Stimulated activated CD8-positive, alpha-beta memory T cell treated with anti-CD3 and anti-CD28 coated beads, Interleukin-12 subunit alpha, Interleukin-12 subunit beta, amount 100 ng/mL, for 24 hours (primary cell): ENCODE measurements around the gene RNASET2.

Experiments used
- DNase-seq: peaks from one replicate; pipeline ENCODE4 v3.0.0-alpha.2; 2020; ENCODE audit errors: extremely low read depth

The RNASET2 gene

DNA sequence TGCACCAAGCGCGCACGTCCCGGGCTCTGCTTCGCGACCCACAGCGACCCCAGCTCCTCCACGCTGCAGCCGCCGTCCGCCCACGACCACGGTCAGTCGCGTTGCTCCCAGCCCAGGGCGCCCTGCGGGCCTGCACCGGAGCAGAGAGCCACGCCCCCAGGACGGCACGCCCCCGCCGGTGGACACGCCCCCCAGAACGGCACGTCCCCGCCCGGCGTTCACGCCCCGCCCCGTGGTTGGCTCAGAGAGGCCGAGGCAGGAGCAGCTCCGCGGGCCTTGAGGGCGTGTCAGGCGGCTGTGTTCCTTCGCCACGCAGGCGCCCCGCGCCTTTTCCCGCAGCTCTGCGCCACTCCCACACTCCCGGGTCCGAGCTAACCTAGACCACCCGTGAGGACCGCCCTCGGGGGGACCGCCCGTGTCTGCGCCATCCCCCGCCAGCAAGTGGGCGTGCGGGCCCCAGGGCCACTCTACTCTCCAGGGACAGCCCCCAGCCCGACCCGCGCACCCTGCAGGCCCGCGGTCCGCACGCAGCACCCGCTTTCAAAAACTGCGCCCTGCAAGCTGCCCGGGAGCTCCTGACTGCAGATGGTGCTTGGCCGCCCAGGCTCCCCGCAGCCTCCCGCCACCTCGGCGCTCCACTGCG lies at the start of gene RNASET2:
TSS of gene RNASET2 (minus strand) at position 107 of the 643 bp plus-strand sequence. CDS start 368 bp downstream, outside the sequence.
- peak; percentile 94 for DNase-seq

GRCh38 chr6:167005350-167006159 lies 49.2 kb upstream of the RNASET2 start:
- DNase-seq, result no peak

GRCh38 chr6:167000759-167001158 lies 44.4 kb upstream of the RNASET2 start:
- no peak for DNase-seq

DNA sequence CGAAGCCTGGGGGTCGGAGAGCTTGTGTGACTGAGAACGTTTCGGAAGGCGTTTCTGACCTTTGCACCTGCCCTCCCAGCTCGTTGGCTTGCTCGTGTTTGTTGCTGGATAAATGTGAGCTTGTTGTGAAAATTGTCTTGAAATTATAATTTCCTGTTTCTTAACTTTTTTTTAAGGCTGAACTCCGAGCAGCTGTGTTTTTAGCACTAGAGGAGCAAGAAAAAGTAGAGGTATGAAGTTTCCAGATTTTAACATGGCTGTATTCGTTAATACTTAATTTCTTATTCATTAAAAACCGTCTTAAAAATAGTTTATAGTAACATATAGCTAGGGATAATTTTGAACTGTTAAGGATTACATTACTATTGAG lies 43.5 kb upstream of the RNASET2 start:
- DNase-seq, result no peak

GRCh38 chr6:166999145-166999883 lies 43.0 kb upstream of the RNASET2 start, which contains the start of gene CEP43:
CEP43 (plus strand) TSS chr6:166999397; CDS start chr6:166999413, 16 bp downstream.
- DNase-seq, result peak; percentile 80

DNA sequence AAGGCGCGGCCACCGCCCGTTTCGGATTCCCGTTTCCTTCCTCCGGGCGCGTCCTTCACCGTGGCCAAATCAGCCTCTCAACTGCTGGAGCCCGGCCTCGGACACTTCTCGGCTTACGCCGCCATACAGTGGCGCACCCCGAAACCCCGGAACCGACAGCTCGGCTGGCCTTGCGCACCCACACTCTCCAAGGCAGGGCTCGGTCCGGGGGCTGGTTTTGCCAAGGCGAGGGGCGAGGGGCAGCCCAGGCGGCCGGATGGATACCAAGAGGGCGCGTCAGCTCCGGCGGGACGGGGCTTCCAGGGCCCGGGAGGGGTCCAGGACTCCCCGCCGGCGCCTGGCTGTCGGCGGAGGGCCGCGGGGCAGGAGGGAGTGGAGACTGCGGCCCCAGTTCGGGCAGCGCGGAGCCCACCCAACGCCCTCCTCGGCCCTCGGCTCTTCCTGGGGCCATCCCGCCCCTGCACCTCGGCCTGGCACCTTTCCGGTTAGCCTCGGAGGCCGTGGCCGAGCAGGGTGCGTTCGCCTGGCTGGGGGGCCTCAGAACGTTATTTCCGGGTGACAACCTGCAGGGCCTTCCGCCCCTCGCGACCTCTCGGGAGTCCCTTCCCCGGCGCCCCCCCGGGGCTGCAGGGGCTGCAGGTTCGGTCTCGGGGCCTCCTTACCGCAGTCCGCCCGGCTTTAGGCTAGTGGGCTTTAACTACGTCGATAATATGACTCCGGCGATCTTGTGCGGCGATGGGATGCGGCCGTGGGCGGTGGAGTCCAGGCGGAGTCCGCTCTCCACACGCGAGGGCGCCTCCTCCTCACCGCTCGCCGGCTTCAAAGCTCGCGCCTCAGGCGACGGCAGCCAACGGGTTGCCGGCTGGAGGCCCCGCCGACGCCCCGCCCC lies 42.1 kb upstream of the RNASET2 start:
- no peak for DNase-seq

- DNase-seq, result no peak
Measured at GRCh38 chr6:166997768-166998255, 41.5 kb upstream of the RNASET2 start.

- no peak for DNase-seq
Measured at GRCh38 chr6:166997348-166997747, 41.0 kb upstream of the RNASET2 start.

GRCh38 chr6:166996406-166996805 lies 40.1 kb upstream of the RNASET2 start:
- DNase-seq, result no peak

- DNase-seq, result no peak
Measured at GRCh38 chr6:166989427-166990032, 33.2 kb upstream of the RNASET2 start.

DNA sequence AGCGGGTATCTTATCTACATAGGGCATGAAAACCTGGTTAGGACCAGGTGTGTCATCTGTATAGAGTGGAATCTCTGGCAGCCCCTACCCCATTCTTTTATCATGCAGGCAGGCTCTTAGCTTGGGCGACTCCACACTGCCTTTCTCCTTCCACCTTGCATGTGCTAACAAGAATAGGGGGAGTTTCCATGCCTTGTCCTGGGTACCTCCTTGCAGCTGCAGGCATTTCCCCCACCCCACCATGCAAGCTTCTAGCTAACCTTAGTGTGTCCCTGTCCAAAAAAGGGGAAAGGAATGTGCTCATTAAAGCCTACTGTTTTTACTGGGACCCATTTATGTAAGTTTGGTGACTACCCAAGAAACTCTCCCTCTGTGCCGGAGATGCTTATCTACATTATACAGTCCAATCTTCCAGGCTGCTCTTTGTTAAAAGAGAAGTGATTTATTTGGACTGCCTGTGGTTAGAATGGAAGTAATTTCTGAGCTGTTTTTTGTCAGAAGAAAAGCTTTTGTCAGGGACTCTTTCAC lies 32.4 kb upstream of the RNASET2 start:
- no peak for DNase-seq

DNA sequence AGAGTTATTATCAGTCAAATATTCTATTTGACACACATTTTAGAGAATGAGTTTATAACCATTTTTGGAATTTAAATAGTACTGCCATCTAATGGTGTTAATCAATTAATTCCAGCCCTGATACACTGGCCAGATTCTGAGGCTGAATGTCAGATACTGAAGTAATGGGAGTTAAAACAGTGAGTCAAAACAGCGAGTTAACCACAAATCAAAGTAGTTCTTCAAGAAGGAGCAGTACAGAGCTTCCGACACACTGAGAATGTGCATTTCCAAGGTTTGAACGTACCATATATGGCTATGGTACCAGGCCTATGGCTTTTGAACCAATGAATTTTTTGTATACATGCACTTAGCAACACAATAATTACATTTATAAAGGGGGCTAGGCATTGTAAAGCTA lies 31.6 kb upstream of the RNASET2 start:
- no peak for DNase-seq

GRCh38 chr6:166987448-166987847 lies 31.1 kb upstream of the RNASET2 start:
- DNase-seq, result no peak

DNA sequence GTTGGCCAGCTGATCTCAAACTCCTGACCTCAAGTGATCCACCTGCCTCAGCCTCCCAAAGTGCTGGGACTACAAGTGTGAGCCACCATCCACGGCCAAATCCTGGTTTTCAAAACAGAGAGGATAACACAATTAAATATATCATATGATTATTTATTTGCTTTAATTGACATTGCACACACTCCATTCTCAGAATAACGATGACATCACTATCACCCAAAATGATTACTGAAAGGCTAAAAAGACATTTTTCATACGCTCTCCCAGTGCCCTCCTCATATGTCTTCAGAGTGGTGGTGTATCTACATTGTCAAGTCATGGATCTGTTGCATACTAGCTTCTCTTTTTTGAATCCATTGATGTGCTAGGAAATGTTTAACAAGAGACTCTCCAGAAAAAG lies 24.4 kb upstream of the RNASET2 start:
- DNase-seq, result no peak

GRCh38 chr6:166977621-166978525 lies 21.5 kb upstream of the RNASET2 start:
- DNase-seq, result no peak

GRCh38 chr6:166976636-166977035 lies 20.3 kb upstream of the RNASET2 start:
- no peak for DNase-seq

GRCh38 chr6:166972101-166972500 lies 15.8 kb upstream of the RNASET2 start:
- no peak for DNase-seq

DNA sequence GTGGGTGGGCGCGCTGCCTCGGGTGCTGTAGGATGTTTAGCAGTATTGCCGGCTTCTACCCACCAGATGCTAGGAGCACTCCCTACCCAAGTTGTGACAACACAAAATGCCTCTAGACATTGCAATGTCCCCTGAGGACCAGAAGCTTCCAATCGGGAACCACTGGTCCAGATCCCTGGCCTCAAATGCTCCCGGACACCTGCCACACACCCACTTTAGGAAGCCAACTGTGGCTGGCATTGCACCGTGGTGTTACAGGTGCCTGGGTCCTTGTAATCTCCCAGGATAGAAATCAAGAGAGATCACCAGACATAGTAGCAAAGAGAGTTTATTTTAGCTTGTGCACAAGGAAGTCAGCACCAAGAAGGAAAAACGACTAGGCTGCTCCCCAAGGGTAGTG lies 14.9 kb upstream of the RNASET2 start:
- no peak for DNase-seq

GRCh38 chr6:166970776-166971175 lies 14.4 kb upstream of the RNASET2 start:
- no peak for DNase-seq

DNA sequence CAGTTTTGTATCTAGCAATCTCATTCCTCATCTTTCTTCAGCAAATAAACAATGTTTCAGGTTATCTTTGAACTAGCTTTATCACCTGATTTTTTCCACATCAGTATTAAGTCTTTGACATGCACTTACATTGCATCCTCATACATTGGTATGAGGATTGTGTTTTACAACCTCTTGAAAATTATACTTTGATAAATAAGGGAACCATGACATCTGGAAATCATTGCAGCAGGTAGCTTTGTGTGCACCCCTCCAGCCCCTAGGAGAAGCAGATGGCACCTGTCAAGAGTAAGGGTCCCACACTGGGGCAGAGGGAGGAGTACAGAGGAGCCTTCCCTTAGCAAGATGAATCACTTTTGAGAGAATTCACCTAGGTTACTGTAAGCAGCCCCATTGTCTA lies 13.7 kb upstream of the RNASET2 start:
- DNase-seq, result no peak
